ENCODE data around the gene MRPS26. TPM values are rescaled to one million over a fixed set of nuclear protein-coding genes. Genes with fewer than 3 reads are reported as not detected.
A peak's percentile ranks its signal among the peaks of the same experiment; 100 is the strongest.

MRPS26 gene
- total RNA-seq, 2 donors from 2014 or later = 75.1 to 87.7 TPM

GRCh38 chr20:3080939-3081388, 35.1 kb downstream of the MRPS26 start:
- no peak for DNase-seq
- 75 to 86% methylated on average over 3 to 6 of the region's 6 CpGs for WGBS, 2 experiments (ENCODE audit: insufficient coverage in 1 of 2, insufficient read length in 1 of 2)
- no peaks in the 10 kb centered on the region for H3K9me3 Mint-ChIP-seq
- no peak overlapping the region for H3K9ac ChIP-seq (ENCODE audit: extremely low read depth, low read length, poor library complexity, severe bottlenecking)
- H3K4me1 Mint-ChIP-seq = no peaks in the 10 kb centered on the region
- H3K27ac Mint-ChIP-seq = no peak overlapping the region
- H3K9me3 ChIP-seq (ENCODE audit: control insufficient read depth, low read length) = no peaks in the 10 kb centered on the region
- peaks cover 67% of the 10 kb centered on the region for H3K27me3 ChIP-seq (ENCODE audit: control insufficient read depth, insufficient read depth, low read length, poor library complexity, severe bottlenecking)
- no peak for TF ChIP-seq CTCF (conservative IDR thresholded peaks at IDR 0.05)
- peaks cover 74% of the 10 kb centered on the region for H3K27me3 Mint-ChIP-seq (ENCODE audit: insufficient read depth)
- H3K36me3 ChIP-seq (ENCODE audit: control insufficient read depth, insufficient read depth, low read length) = no peaks in the 10 kb centered on the region
- H3K4me3 ChIP-seq (ENCODE audit: low read length) = no peak overlapping the region
- H3K27ac ChIP-seq (ENCODE audit: low read depth, low read length) = no peak overlapping the region
- no peak overlapping the region for H3K4me3 Mint-ChIP-seq
- H3K36me3 Mint-ChIP-seq (ENCODE audit: low read depth) = no peaks in the 10 kb centered on the region
- H3K4me1 ChIP-seq (ENCODE audit: control insufficient read depth, insufficient read depth, low read length) = no peaks in the 10 kb centered on the region

- no peak overlapping the region for H3K27ac ChIP-seq (ENCODE audit: low read depth, low read length)
- no peak overlapping the region for H3K4me3 ChIP-seq (ENCODE audit: low read length)
- H3K27me3 ChIP-seq (ENCODE audit: control insufficient read depth, insufficient read depth, low read length, poor library complexity, severe bottlenecking) = peaks cover 67% of the 10 kb centered on the region
- no peak for DNase-seq
- Mint-ChIP-seq H3K9me3 (no peaks in the 10 kb centered on the region), H3K4me1 (no peaks in the 10 kb centered on the region), H3K36me3 (ENCODE audit: low read depth) (no peaks in the 10 kb centered on the region), H3K4me3 (peak overlapping the region; percentile 48), H3K27me3 (ENCODE audit: insufficient read depth) (peaks cover 74% of the 10 kb centered on the region), H3K27ac (no peak overlapping the region)
- H3K9me3 ChIP-seq (ENCODE audit: control insufficient read depth, low read length) = no peaks in the 10 kb centered on the region
- 93 to 94% methylated on average over 8 to 11 of the region's 11 CpGs for WGBS, 2 experiments (ENCODE audit: insufficient coverage in 1 of 2, insufficient read length in 1 of 2)
- no peaks in the 10 kb centered on the region for H3K36me3 ChIP-seq (ENCODE audit: control insufficient read depth, insufficient read depth, low read length)
- H3K9ac ChIP-seq (ENCODE audit: extremely low read depth, low read length, poor library complexity, severe bottlenecking) = no peak overlapping the region
- no peaks in the 10 kb centered on the region for H3K4me1 ChIP-seq (ENCODE audit: control insufficient read depth, insufficient read depth, low read length)
- no peak for TF ChIP-seq CTCF (conservative IDR thresholded peaks at IDR 0.05)
Observed at GRCh38 chr20:3081641-3082040, 35.8 kb downstream of the MRPS26 start.

- no peaks in the 10 kb centered on the region for H3K36me3 Mint-ChIP-seq (ENCODE audit: low read depth)
- no peak for TF ChIP-seq CTCF (conservative IDR thresholded peaks at IDR 0.05)
- Histone ChIP-seq H3K9ac (ENCODE audit: extremely low read depth, low read length, poor library complexity, severe bottlenecking) (no peak overlapping the region), H3K9me3 (ENCODE audit: control insufficient read depth, low read length) (no peaks in the 10 kb centered on the region), H3K4me1 (ENCODE audit: control insufficient read depth, insufficient read depth, low read length) (no peaks in the 10 kb centered on the region), H3K27me3 (ENCODE audit: control insufficient read depth, insufficient read depth, low read length, poor library complexity, severe bottlenecking) (peaks cover 67% of the 10 kb centered on the region), H3K4me3 (ENCODE audit: low read length) (no peak overlapping the region), H3K27ac (ENCODE audit: low read depth, low read length) (no peak overlapping the region), H3K36me3 (ENCODE audit: control insufficient read depth, insufficient read depth, low read length) (no peaks in the 10 kb centered on the region)
- peak overlapping the region; percentile 48 for H3K4me3 Mint-ChIP-seq
- H3K27ac Mint-ChIP-seq = no peak overlapping the region
- peaks cover 71% of the 10 kb centered on the region for H3K27me3 Mint-ChIP-seq (ENCODE audit: insufficient read depth)
- no peaks in the 10 kb centered on the region for H3K4me1 Mint-ChIP-seq
- no peaks in the 10 kb centered on the region for H3K9me3 Mint-ChIP-seq
- 12% methylated on average over 18 to 70 of the region's 71 CpGs for WGBS, 2 experiments (ENCODE audit: insufficient coverage in 1 of 2, insufficient read length in 1 of 2)
- peak; percentile 65 for DNase-seq
Observed at GRCh38 chr20:3082306-3082951, 36.6 kb downstream of the MRPS26 start.

Measured in endodermal cell (in vitro differentiated cells).